ENCODE results near the gene CD8A. TPM values are rescaled to one million over a fixed set of nuclear protein-coding genes. Genes with fewer than 3 reads are reported as not detected.

The CD8A gene
- total and polyA plus RNA-seq, 7 donors = 0.09 to 0.81 (median 0.27) TPM

DNA sequence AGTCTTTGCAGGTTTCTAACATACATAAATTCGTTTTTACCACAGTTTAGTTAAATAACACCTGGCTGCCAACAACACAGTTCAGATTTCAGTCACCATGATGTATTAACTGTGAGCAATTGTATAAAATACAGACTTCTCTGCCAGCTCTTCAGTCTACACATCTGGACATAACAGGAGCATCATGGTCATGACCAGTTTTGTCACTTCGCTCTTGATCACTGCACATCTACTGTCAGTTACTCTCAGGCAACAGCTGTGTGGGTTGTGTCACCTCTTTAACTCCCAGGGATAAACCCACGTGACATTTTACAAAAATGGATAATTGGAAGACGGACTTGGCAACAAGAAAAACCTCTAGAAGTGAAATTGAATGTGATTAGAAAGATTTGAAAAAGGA lies 30.3 kb downstream of the CD8A start:
- peaks cover 37% of the 10 kb centered on the region for H3K4me1 ChIP-seq
- no peaks in the 10 kb centered on the region for H3K27me3 ChIP-seq (ENCODE audit: insufficient read depth in 3 of 3, low read length in 2 of 3)
- intact Hi-C loops (cut with DNase I) = no loop called here
- H3K36me3 ChIP-seq (ENCODE audit: insufficient read depth in 1 of 2, low read depth in 1 of 2) = peaks cover 0 to 15% of the 10 kb centered on the region in 2 donors
- TF ChIP-seq, protein P1, sequence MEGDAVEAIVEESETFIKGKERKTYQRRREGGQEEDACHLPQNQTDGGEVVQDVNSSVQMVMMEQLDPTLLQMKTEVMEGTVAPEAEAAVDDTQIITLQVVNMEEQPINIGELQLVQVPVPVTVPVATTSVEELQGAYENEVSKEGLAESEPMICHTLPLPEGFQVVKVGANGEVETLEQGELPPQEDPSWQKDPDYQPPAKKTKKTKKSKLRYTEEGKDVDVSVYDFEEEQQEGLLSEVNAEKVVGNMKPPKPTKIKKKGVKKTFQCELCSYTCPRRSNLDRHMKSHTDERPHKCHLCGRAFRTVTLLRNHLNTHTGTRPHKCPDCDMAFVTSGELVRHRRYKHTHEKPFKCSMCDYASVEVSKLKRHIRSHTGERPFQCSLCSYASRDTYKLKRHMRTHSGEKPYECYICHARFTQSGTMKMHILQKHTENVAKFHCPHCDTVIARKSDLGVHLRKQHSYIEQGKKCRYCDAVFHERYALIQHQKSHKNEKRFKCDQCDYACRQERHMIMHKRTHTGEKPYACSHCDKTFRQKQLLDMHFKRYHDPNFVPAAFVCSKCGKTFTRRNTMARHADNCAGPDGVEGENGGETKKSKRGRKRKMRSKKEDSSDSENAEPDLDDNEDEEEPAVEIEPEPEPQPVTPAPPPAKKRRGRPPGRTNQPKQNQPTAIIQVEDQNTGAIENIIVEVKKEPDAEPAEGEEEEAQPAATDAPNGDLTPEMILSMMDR (IDR thresholded peaks at IDR 0.05) = no peak
- ATAC-seq = peak in 3 of 4 donors; percentile 51 to 61 (median 52)
- no peak for DNase-seq
- no peak overlapping the region for H3K27ac ChIP-seq
- no peak overlapping the region for H3K4me3 ChIP-seq
- 56 to 72% (median 58%) methylated on average over 4 of the region's 4 CpGs for WGBS, 3 donors
- no peaks in the 10 kb centered on the region for H3K9me3 ChIP-seq

DNA sequence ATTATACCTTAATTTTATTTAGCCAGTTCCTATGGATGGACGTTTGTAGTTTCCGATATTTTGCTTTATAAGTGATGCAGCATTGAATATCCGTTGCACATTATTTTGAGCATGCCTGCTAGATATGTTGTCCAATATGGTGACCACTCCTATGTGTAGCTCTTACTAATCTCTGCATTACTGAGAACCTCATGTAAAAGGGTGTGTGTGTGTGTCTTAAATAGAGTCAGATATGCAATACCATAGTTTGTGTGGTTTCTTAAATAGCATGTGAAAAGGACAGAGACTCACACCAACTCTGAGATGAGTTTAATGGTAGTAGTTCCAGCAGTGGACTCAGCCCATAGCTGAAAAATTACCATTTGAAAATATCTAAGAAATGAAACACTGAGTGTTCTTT lies 32.3 kb downstream of the CD8A start:
- 82 to 90% (median 84%) methylated on average over 3 of the region's 3 CpGs for WGBS, 3 donors
- DNase-seq (no peak), ATAC-seq (no peak)
- no peaks in the 10 kb centered on the region for H3K9me3 ChIP-seq
- H3K4me1 ChIP-seq = peaks cover 27% of the 10 kb centered on the region
- H3K36me3 ChIP-seq (ENCODE audit: insufficient read depth in 1 of 2, low read depth in 1 of 2) = peaks cover 4 to 34% of the 10 kb centered on the region in 2 donors
- no peaks in the 10 kb centered on the region for H3K27me3 ChIP-seq (ENCODE audit: insufficient read depth in 3 of 3, low read length in 2 of 3)
- H3K4me3 ChIP-seq = no peak overlapping the region
- intact Hi-C loops (cut with DNase I) = no loop called here
- TF ChIP-seq, protein P1 (IDR thresholded peaks at IDR 0.05) = no peak
- H3K27ac ChIP-seq = no peak overlapping the region

DNA sequence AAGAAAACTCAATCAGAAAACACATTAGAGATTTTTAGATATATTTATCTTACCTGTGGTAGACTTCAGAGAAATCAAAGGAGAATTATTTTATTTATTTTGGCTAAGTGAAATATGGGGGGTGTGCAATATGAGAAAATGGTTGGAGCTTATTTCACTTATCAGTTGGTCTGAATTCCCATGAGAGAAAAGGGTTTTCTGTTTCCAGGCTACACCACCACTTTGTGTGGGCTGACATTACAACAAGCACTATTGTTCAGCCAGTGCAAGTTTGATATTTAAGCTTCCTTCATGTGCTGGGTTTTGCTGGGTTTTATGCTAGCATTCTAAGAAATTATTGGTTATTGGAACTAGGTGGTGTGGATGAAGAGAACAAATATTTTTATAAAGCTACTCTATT lies 37.1 kb downstream of the CD8A start:
- H3K9me3 ChIP-seq = peaks cover 8% of the 10 kb centered on the region
- DNase-seq = no peak
- H3K4me1 ChIP-seq = peaks cover 25% of the 10 kb centered on the region
- H3K4me3 ChIP-seq = no peak overlapping the region
- intact Hi-C loops (cut with DNase I) = no loop called here
- ATAC-seq = no peak
- TF ChIP-seq, protein P1 (IDR thresholded peaks at IDR 0.05) = no peak
- H3K36me3 ChIP-seq (ENCODE audit: insufficient read depth in 1 of 2, low read depth in 1 of 2) = peaks cover 8 to 47% of the 10 kb centered on the region in 2 donors
- no peaks in the 10 kb centered on the region for H3K27me3 ChIP-seq (ENCODE audit: insufficient read depth in 3 of 3, low read length in 2 of 3)
- no peak overlapping the region for H3K27ac ChIP-seq

DNA sequence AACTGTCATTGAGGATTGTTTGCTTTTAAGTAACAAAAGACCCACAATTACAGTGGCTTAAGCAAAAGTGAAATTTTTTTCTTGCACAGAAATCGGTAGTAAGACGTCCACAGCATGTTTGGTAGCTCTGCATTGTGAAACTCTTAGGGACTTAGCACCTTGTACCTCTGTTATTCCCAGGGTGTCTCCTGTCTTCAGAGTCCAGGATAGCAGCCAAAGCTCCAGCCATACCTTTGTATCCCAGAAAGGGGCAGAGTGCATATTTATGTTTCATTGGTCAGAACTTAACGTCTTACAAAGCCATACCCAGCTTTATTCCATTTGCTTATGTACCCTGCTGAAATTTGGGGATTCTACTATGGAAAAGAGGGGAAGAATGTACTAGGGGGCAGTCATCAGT lies 37.8 kb downstream of the CD8A start:
- 82 to 94% (median 89%) methylated on average over 3 of the region's 3 CpGs for WGBS, 3 donors
- no peak overlapping the region for H3K4me3 ChIP-seq
- peaks cover 8 to 47% of the 10 kb centered on the region in 2 donors for H3K36me3 ChIP-seq (ENCODE audit: insufficient read depth in 1 of 2, low read depth in 1 of 2)
- intact Hi-C loops (cut with DNase I) = no loop called here
- H3K4me1 ChIP-seq = peaks cover 30% of the 10 kb centered on the region
- no peak overlapping the region for H3K27ac ChIP-seq
- peaks cover 8% of the 10 kb centered on the region for H3K9me3 ChIP-seq
- no peak for DNase-seq
- no peaks in the 10 kb centered on the region for H3K27me3 ChIP-seq (ENCODE audit: insufficient read depth in 3 of 3, low read length in 2 of 3)
- TF ChIP-seq, protein P1 (IDR thresholded peaks at IDR 0.05) = no peak
- ATAC-seq = no peak

DNA sequence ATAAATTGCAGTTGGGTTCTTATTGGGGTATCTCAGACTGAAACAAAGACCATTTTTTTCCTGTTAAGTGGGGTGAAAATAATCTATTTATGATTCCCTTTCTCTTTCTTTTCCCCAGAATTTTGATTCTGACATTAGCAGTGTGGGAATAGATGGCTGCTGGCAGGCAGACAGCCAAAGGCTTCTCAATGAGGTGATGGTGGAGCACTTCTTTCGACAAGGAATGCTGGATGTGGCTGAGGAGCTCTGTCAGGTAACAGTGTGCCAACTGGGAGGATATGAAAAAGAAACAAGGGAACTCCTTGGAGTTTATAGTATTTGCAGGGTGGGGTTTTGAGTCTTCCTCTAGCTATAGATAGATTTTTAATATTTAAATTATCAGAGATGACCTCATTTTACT lies 38.9 kb downstream of the CD8A start:
- no peak for DNase-seq
- no peaks in the 10 kb centered on the region for H3K27me3 ChIP-seq (ENCODE audit: insufficient read depth in 3 of 3, low read length in 2 of 3)
- TF ChIP-seq, protein P1 (IDR thresholded peaks at IDR 0.05) = no peak
- no peak overlapping the region for H3K27ac ChIP-seq
- 46 to 67% (median 61%) methylated on average over 1 of the region's 1 CpG for WGBS, 3 donors
- intact Hi-C loops (cut with DNase I) = no loop called here
- peaks cover 8% of the 10 kb centered on the region for H3K9me3 ChIP-seq
- H3K4me1 ChIP-seq = peaks cover 35% of the 10 kb centered on the region
- no peak for ATAC-seq
- H3K36me3 ChIP-seq (ENCODE audit: insufficient read depth in 1 of 2, low read depth in 1 of 2) = peaks cover 8 to 46% of the 10 kb centered on the region in 2 donors
- no peak overlapping the region for H3K4me3 ChIP-seq

Data from psoas muscle (tissue), 8 donors.